Nephron (organoid): ENCODE data around the gene ULBP2.
A peak's percentile ranks its signal among the peaks of the same experiment; 100 is the strongest.
"Not testable (repeated sequence)": the region's sequence is repeated elsewhere in the genome, so short reads cannot be mapped to it uniquely, and the experiment has no call there.

Experiments used
- H3K27ac Mint-ChIP-seq, 3 experiments: 2 replicates each; pipeline ENCODE4 v1.8.0; 2020; ENCODE audit warnings: mixed read lengths in 3 of 3, mild to moderate bottlenecking in 2 of 3, moderate library complexity in 1 of 3
- H3K27me3 Mint-ChIP-seq: 2 replicates; pipeline ENCODE4 v1.8.0; 2021; ENCODE audit warnings: low read depth, mild to moderate bottlenecking, moderate library complexity, mixed read lengths
- H3K36me3 Mint-ChIP-seq: 2 replicates; pipeline ENCODE4 v1.8.0; 2020; ENCODE audit warnings: low read depth, mixed read lengths
- H3K4me1 Mint-ChIP-seq: 2 replicates; pipeline ENCODE4 v1.8.0; 2020; ENCODE audit warnings: mixed read lengths
- H3K4me3 Mint-ChIP-seq, 3 experiments: 2 replicates each; pipeline ENCODE4 v1.8.0; 2020; ENCODE audit warnings: mild to moderate bottlenecking in 3 of 3, mixed read lengths in 3 of 3, moderate library complexity in 2 of 3
- H3K9me3 Mint-ChIP-seq: 2 replicates; pipeline ENCODE4 v1.8.0; 2020; ENCODE audit warnings: mixed read lengths
- CTCF ChIP-seq, 3 experiments: fragments of 200-600 bp; sonication (generic); IDR thresholded peaks; one replicate each; pipeline ENCODE4 v1.5.0; 2021; ENCODE audit warnings: antibody characterized with exemption in 3 of 3; ENCODE audit not compliant: unreplicated experiment in 3 of 3

Gene ULBP2

GRCh38 chr6:149938571-149939355 is 3.1 kb upstream of the ULBP2 start:
- Mint-ChIP-seq H3K4me3 (peak overlapping the region; percentile 80 to 88 (median 81)), H3K9me3 (no peaks in the 10 kb centered on the region), H3K36me3 (no peaks in the 10 kb centered on the region), H3K27ac (no peak overlapping the region), H3K4me1 (peaks cover 12% of the 10 kb centered on the region), H3K27me3 (peaks cover 100% of the 10 kb centered on the region)
- no peak for TF ChIP-seq CTCF (IDR thresholded peaks at IDR 0.05; ENCODE audit: unreplicated experiment in 3 of 3)

- H3K36me3 Mint-ChIP-seq, result no peaks in the 10 kb centered on the region
- H3K27me3 Mint-ChIP-seq, result peaks cover 100% of the 10 kb centered on the region
- H3K4me1 Mint-ChIP-seq, result peaks cover 12% of the 10 kb centered on the region
- no peak for TF ChIP-seq CTCF (IDR thresholded peaks at IDR 0.05; ENCODE audit: unreplicated experiment in 3 of 3)
- peak overlapping the region; percentile 80 to 88 (median 81) for H3K4me3 Mint-ChIP-seq
- no peaks in the 10 kb centered on the region for H3K9me3 Mint-ChIP-seq
- no peak overlapping the region for H3K27ac Mint-ChIP-seq
These were observed 2.5 kb upstream of the ULBP2 start for GRCh38 chr6:149939356-149939648.

- Mint-ChIP-seq H3K27ac (no peak overlapping the region), H3K9me3 (no peaks in the 10 kb centered on the region), H3K36me3 (no peaks in the 10 kb centered on the region), H3K4me1 (peaks cover 12% of the 10 kb centered on the region), H3K4me3 (peak overlapping the region; percentile 58 to 80 (median 78)), H3K27me3 (peaks cover 92% of the 10 kb centered on the region)
- no peak for TF ChIP-seq CTCF (IDR thresholded peaks at IDR 0.05; ENCODE audit: unreplicated experiment in 3 of 3)
These were observed 1.7 kb upstream of the ULBP2 start for GRCh38 chr6:149939909-149940671.

GRCh38 chr6:149940672-149940982 is 1.2 kb upstream of the ULBP2 start:
- H3K36me3 Mint-ChIP-seq, result no peaks in the 10 kb centered on the region
- TF ChIP-seq CTCF (IDR thresholded peaks at IDR 0.05; ENCODE audit: unreplicated experiment in 3 of 3), result no peak
- peak overlapping the region; percentile 58 to 80 (median 78) for H3K4me3 Mint-ChIP-seq
- no peaks in the 10 kb centered on the region for H3K9me3 Mint-ChIP-seq
- H3K4me1 Mint-ChIP-seq, result peaks cover 12% of the 10 kb centered on the region
- H3K27ac Mint-ChIP-seq, result no peak overlapping the region
- peaks cover 92% of the 10 kb centered on the region for H3K27me3 Mint-ChIP-seq

- Mint-ChIP-seq H3K4me3 (peak overlapping the region; percentile 70 to 93 (median 91)), H3K27me3 (peaks cover 88% of the 10 kb centered on the region), H3K4me1 (peaks cover 12% of the 10 kb centered on the region), H3K36me3 (no peaks in the 10 kb centered on the region), H3K27ac (no peak overlapping the region), H3K9me3 (no peaks in the 10 kb centered on the region)
- TF ChIP-seq CTCF (IDR thresholded peaks at IDR 0.05; ENCODE audit: unreplicated experiment in 3 of 3), result no peak
These were observed 631 bp downstream of the ULBP2 start for GRCh38 chr6:149942461-149942829.

- H3K4me3 Mint-ChIP-seq, result peak overlapping the region; percentile 66 to 93 (median 81)
- H3K4me1 Mint-ChIP-seq, result peaks cover 12% of the 10 kb centered on the region
- not testable (repeated sequence) for H3K27ac Mint-ChIP-seq, H3K36me3 Mint-ChIP-seq, H3K9me3 Mint-ChIP-seq
- H3K27me3 Mint-ChIP-seq, result peaks cover 87% of the 10 kb centered on the region
These were observed 1.5 kb downstream of the ULBP2 start for GRCh38 chr6:149943321-149943720.

- not testable (repeated sequence) for H3K4me1 Mint-ChIP-seq, H3K4me3 Mint-ChIP-seq, H3K36me3 Mint-ChIP-seq, H3K9me3 Mint-ChIP-seq, H3K27ac Mint-ChIP-seq
- H3K27me3 Mint-ChIP-seq, result peaks cover 87% of the 10 kb centered on the region
These were observed 3.5 kb downstream of the ULBP2 start for GRCh38 chr6:149945276-149945675.

- not testable (repeated sequence) for H3K4me1 Mint-ChIP-seq
These were observed 4.8 kb downstream of the ULBP2 start for GRCh38 chr6:149946631-149947030.

GRCh38 chr6:149947533-149947932 is 5.7 kb downstream of the ULBP2 start:
- not testable (repeated sequence) for H3K4me1 Mint-ChIP-seq, H3K36me3 Mint-ChIP-seq, H3K4me3 Mint-ChIP-seq, H3K27ac Mint-ChIP-seq, H3K9me3 Mint-ChIP-seq
- peaks cover 87% of the 10 kb centered on the region for H3K27me3 Mint-ChIP-seq

More at GRCh38 chr6:149946631-149947030, 4.8 kb downstream of the ULBP2 start:
- H3K9me3 Mint-ChIP-seq, H3K36me3 Mint-ChIP-seq, H3K4me3 Mint-ChIP-seq, H3K27ac Mint-ChIP-seq: not testable (repeated sequence)
- H3K27me3 Mint-ChIP-seq, result peaks cover 87% of the 10 kb centered on the region
